OCI-LY1 (cell line): ENCODE results near the gene CNP.

Experiments
- H2AFZ ChIP-seq: fragments of 200-600 bp; sonication (generic), shearing (Covaris generic); 2 replicates; pipeline ENCODE4 v1.6.0; 2014; ENCODE audit warnings: antibody characterized with exemption, mild to moderate bottlenecking, low read length
- H3F3A ChIP-seq: fragments of 200-600 bp; sonication (generic), shearing (Covaris generic); 2 replicates; pipeline ENCODE4 v1.6.0; 2014; ENCODE audit warnings: mild to moderate bottlenecking, antibody characterized with exemption, low read length, moderate library complexity; ENCODE audit not compliant: insufficient read depth
- H3K27ac ChIP-seq: fragments of 200-600 bp; sonication (generic); 2 replicates; pipeline ENCODE4 v1.5.1; 2014; ENCODE audit warnings: low read length, mixed run types, mild to moderate bottlenecking, low read depth; ENCODE audit not compliant: poor library complexity, severe bottlenecking
- H3K27me3 ChIP-seq: fragments of 200-600 bp; sonication (generic); 2 replicates; pipeline ENCODE4 v1.6.0; 2014; ENCODE audit warnings: antibody characterized with exemption, mild to moderate bottlenecking, low read length, moderate library complexity; ENCODE audit not compliant: insufficient read depth
- H3K36me3 ChIP-seq: fragments of 200-600 bp; sonication (generic); 2 replicates; pipeline ENCODE4 v1.6.1; 2014; ENCODE audit warnings: mild to moderate bottlenecking, antibody characterized with exemption, low read length, moderate library complexity, mixed read lengths; ENCODE audit not compliant: insufficient read depth
- H3K4me1 ChIP-seq: fragments of 200-600 bp; sonication (generic); 2 replicates; pipeline ENCODE4 v1.5.1; 2014; ENCODE audit warnings: mild to moderate bottlenecking, low read length, moderate library complexity; ENCODE audit not compliant: insufficient read depth, severe bottlenecking
- H3K4me2 ChIP-seq: fragments of 200-600 bp; sonication (generic), shearing (Covaris generic); 2 replicates; pipeline ENCODE4 v1.6.1; 2014; ENCODE audit warnings: low read length
- H3K4me3 ChIP-seq: fragments of 200-600 bp; sonication (generic); 2 replicates; pipeline ENCODE4 v1.5.1; 2014; ENCODE audit warnings: low read length, low read depth, mild to moderate bottlenecking, mixed read lengths; ENCODE audit not compliant: poor library complexity, severe bottlenecking
- H3K79me2 ChIP-seq: fragments of 200-600 bp; shearing (Covaris generic); 2 replicates; pipeline ENCODE4 v1.6.1; 2016; ENCODE audit warnings: mixed run types, low read length, mixed read lengths; ENCODE audit not compliant: insufficient read depth
- H3K9ac ChIP-seq: fragments of 200-600 bp; sonication (generic), shearing (Covaris generic); 2 replicates; pipeline ENCODE4 v1.6.1; 2014; ENCODE audit warnings: mild to moderate bottlenecking, low read length, mixed read lengths
- H3K9me2 ChIP-seq: fragments of 200-600 bp; sonication (generic), shearing (Covaris generic); 2 replicates; pipeline ENCODE4 v1.6.1; 2014; ENCODE audit warnings: low read depth, mild to moderate bottlenecking, low read length, mixed read lengths
- H3K9me3 ChIP-seq: fragments of 200-600 bp; shearing (Covaris generic); 2 replicates; pipeline ENCODE4 v1.6.1; 2014; ENCODE audit warnings: low read length, mixed read lengths
- H4K20me1 ChIP-seq: fragments of 200-600 bp; sonication (generic), shearing (Covaris generic); 2 replicates; pipeline ENCODE4 v1.6.0; 2016; ENCODE audit warnings: mild to moderate bottlenecking, low read length; ENCODE audit not compliant: insufficient read depth
- EZH2 ChIP-seq: fragments of 200-600 bp; sonication (generic), shearing (Covaris generic); IDR thresholded peaks from 2 replicates; pipeline ENCODE4 v1.8.0; 2017; ENCODE audit warnings: borderline replicate concordance, mixed run types, mild to moderate bottlenecking, antibody characterized with exemption, low read length, moderate library complexity, mixed read lengths
- TF ChIP-seq, protein P1 (sequence below): fragments of 200-600 bp; sonication (generic), shearing (Covaris generic); IDR thresholded peaks from 2 replicates; pipeline ENCODE4 v1.5.1; 2017; ENCODE audit warnings: mild to moderate bottlenecking, antibody characterized with exemption, low read length, moderate library complexity, mixed read lengths

Gene CNP

DNA sequence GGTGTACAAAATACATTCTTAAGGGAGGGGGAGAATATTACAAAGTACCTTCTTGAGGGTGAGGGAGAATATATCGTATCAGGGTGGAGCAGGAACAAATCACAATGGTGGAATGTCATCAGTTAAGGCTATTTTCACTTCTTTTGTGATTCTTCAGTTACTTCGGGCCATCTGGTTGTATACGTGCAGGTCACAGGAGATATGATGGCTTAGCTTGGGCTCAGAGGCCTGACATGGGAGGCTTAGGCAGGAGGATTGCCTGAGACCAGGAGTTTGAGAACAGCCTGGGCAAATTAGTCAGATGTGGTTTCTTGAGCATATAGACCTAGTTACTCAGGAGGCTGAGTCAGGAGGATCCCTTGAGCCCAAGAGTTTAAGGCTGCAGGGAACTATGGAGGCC, 23.1 kb upstream of the CNP start:
- no peaks in the 10 kb centered on the region for H3K4me1 ChIP-seq
- no peak overlapping the region for H3K4me3 ChIP-seq
- H3K9me2 ChIP-seq = no peaks in the 10 kb centered on the region
- no peaks in the 10 kb centered on the region for H3K79me2 ChIP-seq
- no peak overlapping the region for H3K4me2 ChIP-seq
- no peak overlapping the region for H3K27ac ChIP-seq
- H4K20me1 ChIP-seq = no peaks in the 10 kb centered on the region
- H3K9me3 ChIP-seq = no peaks in the 10 kb centered on the region
- no peaks in the 10 kb centered on the region for H3K36me3 ChIP-seq
- H2AFZ ChIP-seq = no peak overlapping the region
- TF ChIP-seq EZH2 = no peak
- TF ChIP-seq, protein P1, sequence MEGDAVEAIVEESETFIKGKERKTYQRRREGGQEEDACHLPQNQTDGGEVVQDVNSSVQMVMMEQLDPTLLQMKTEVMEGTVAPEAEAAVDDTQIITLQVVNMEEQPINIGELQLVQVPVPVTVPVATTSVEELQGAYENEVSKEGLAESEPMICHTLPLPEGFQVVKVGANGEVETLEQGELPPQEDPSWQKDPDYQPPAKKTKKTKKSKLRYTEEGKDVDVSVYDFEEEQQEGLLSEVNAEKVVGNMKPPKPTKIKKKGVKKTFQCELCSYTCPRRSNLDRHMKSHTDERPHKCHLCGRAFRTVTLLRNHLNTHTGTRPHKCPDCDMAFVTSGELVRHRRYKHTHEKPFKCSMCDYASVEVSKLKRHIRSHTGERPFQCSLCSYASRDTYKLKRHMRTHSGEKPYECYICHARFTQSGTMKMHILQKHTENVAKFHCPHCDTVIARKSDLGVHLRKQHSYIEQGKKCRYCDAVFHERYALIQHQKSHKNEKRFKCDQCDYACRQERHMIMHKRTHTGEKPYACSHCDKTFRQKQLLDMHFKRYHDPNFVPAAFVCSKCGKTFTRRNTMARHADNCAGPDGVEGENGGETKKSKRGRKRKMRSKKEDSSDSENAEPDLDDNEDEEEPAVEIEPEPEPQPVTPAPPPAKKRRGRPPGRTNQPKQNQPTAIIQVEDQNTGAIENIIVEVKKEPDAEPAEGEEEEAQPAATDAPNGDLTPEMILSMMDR = no peak
- no peaks in the 10 kb centered on the region for H3K27me3 ChIP-seq
- H3K9ac ChIP-seq = no peak overlapping the region
- H3F3A ChIP-seq = no peaks in the 10 kb centered on the region

GRCh38 chr17:41944943-41945342, 21.7 kb upstream of the CNP start:
- Histone ChIP-seq H3F3A (no peaks in the 10 kb centered on the region), H3K9ac (no peak overlapping the region), H3K4me1 (no peaks in the 10 kb centered on the region), H4K20me1 (no peaks in the 10 kb centered on the region), H3K9me3 (no peaks in the 10 kb centered on the region), H3K27ac (no peak overlapping the region), H3K4me2 (no peak overlapping the region), H3K27me3 (no peaks in the 10 kb centered on the region), H3K4me3 (no peak overlapping the region), H2AFZ (no peak overlapping the region), H3K79me2 (no peaks in the 10 kb centered on the region), H3K9me2 (no peaks in the 10 kb centered on the region), H3K36me3 (no peaks in the 10 kb centered on the region)
- TF ChIP-seq EZH2 = no peak
- TF ChIP-seq, protein P1 = no peak

GRCh38 chr17:41948762-41949460, 17.7 kb upstream of the CNP start:
- no peaks in the 10 kb centered on the region for H3K36me3 ChIP-seq
- H3K4me3 ChIP-seq = no peak overlapping the region
- no peaks in the 10 kb centered on the region for H4K20me1 ChIP-seq
- H2AFZ ChIP-seq = no peak overlapping the region
- H3K27me3 ChIP-seq = no peaks in the 10 kb centered on the region
- no peaks in the 10 kb centered on the region for H3K9me3 ChIP-seq
- no peaks in the 10 kb centered on the region for H3K9me2 ChIP-seq
- no peaks in the 10 kb centered on the region for H3K4me1 ChIP-seq
- no peak for TF ChIP-seq EZH2
- TF ChIP-seq, protein P1 = no peak
- no peaks in the 10 kb centered on the region for H3F3A ChIP-seq
- no peak overlapping the region for H3K4me2 ChIP-seq
- no peak overlapping the region for H3K27ac ChIP-seq
- H3K79me2 ChIP-seq = no peaks in the 10 kb centered on the region
- no peak overlapping the region for H3K9ac ChIP-seq
